Heart left ventricle (tissue), 16 donors: ENCODE results near the gene CPNE5. TPM values are rescaled to one million over a fixed set of nuclear protein-coding genes. Genes with fewer than 3 reads are reported as not detected.
A peak's percentile ranks its signal among the peaks of the same experiment; 100 is the strongest.

Experiments
- ATAC-seq, 4 donors: fragments of 200-7000 bp; cut with Tn5 transposase; one replicate each; pipeline ENCODE4 v1.9.1; 2020 to 2022; ENCODE audit warnings: moderate library complexity in 4 of 4, mild to moderate bottlenecking in 3 of 4, moderate number of reproducible peaks in 1 of 4
- DNase-seq, 5 donors: peaks; one replicate each; pipeline ENCODE4 v3.0.0-alpha.2; 2020
- H3K27ac ChIP-seq, 12 donors: fragments of 200-600 bp; sonication (generic) in 4 of 12; one replicate each; pipeline versions ENCODE4 v1.5.0 to v1.8.0; 2016 to 2022; ENCODE audit warnings: mild to moderate bottlenecking in 2 of 12
- H3K27me3 ChIP-seq, 9 donors: fragments of 200-600 bp; sonication (generic) in 2 of 9; one replicate each; pipeline versions ENCODE4 v1.5.1 to v1.8.0; 2016 to 2022; ENCODE audit warnings: mild to moderate bottlenecking in 3 of 9
- H3K36me3 ChIP-seq, 9 donors: fragments of 200-600 bp; sonication (generic) in 2 of 9; one replicate each; pipeline versions ENCODE4 v1.5.0 to v1.8.0; 2018 to 2022; ENCODE audit warnings: mild to moderate bottlenecking in 2 of 9
- H3K4me1 ChIP-seq, 12 donors: fragments of 200-600 bp; sonication (generic) in 4 of 12; one replicate each; pipeline versions ENCODE4 v1.5.0 to v1.8.0; 2016 to 2022; ENCODE audit warnings: mild to moderate bottlenecking in 3 of 12
- H3K4me3 ChIP-seq, 12 donors: fragments of 200-600 bp; sonication (generic) in 4 of 12; one replicate each; pipeline versions ENCODE4 v1.5.0 to v1.8.0; 2017 to 2022; ENCODE audit warnings: mild to moderate bottlenecking in 9 of 12, moderate library complexity in 4 of 12
- H3K9me3 ChIP-seq, 12 donors: fragments of 200-600 bp; sonication (generic) in 4 of 12; one replicate each; pipeline versions ENCODE4 v1.5.0 to v1.8.0; 2016 to 2022; ENCODE audit warnings: mild to moderate bottlenecking in 1 of 12
- POLR2A ChIP-seq, 2 donors: fragments of 450-650 bp; IDR thresholded peaks; one replicate each; pipeline ENCODE4 v1.6.1; 2017; ENCODE audit warnings: antibody characterized with exemption in 2 of 2, mild to moderate bottlenecking in 2 of 2, moderate library complexity in 2 of 2
- WGBS, 4 donors: extraction: QIAGEN DNeasy Blood & Tissue Kit in 2 of 4; methylation state at CpG; one replicate each; pipeline versions ENCODE4 v1.1.5 to v1.1.7; 2013 to 2018; 5-methylcytosine and 5-hydroxymethylcytosine counted together
- intact Hi-C, 10 donors: fragments of 100-400 bp; cut with DNase I; formaldehyde crosslinking; loops; one replicate each; pipeline versions ENCODE4 v1.11.1 to v1.14.2; 2022
- polyA plus RNA-seq, 2 donors: library from polyadenylated mRNA; stranded (reverse); fragments of 200-250 nt; gene quantifications; one replicate each; pipeline ENCODE4 v1.2.3, GENCODE V29; 2013
- total RNA-seq, 9 donors: library from RNA; depleted of rRNA in 2 of 9; stranded (reverse); fragments of >200 nt in 2 of 9; fragmentation: NEBNext Ultra II Directional in 3 of 9; extraction: Animal tissue kit (Norgen Biotek cat#: 25700) in 3 of 9; gene quantifications; one replicate each; pipeline versions ENCODE4 v1.1.0 to v1.2.4, GENCODE V29; 2016 to 2023
- TF ChIP-seq, protein P1 (sequence below), 12 donors: fragments of 200-600 bp; sonication (generic) in 4 of 12; IDR thresholded peaks; one replicate each; pipeline versions ENCODE4 v1.5.0 to v1.8.0; 2018 to 2022; ENCODE audit warnings: antibody characterized with exemption in 12 of 12, mild to moderate bottlenecking in 5 of 12
- donor health status: ischemic (EF 13 %, LVEDD 7.1; RV severe dilation, severe dysfunction).
- donor health status: healthy with polysubstance abuse.
- donor health status: DM: no; HTN: yes; CAD: no.
- donor health status: DM: no; HTN: no; CAD: no.
- donor health status: ischemic (EF 25% LVEDD 6.9; RV normal size, moderate dysfunction).
- donor health status: ischemic (EF 25% LVEDD 5.7; RV mildly dilated, moderate dysfunction).
- donor health status: healthy.
- donor health status: DM: yes; HTN: yes; CAD: no.
- donor health status: ischemic (EF 35%, LVEDD 5.7; RV mildly dilated, moderate dysfunction).
- donor health status: nonischemic (EF 11% LVEDD 7.7; RV severe dilation, severe dysfunction).
- donor health status: DM: yes; HTN: yes; CAD: no.
- donor health status: PGD.
- donor health status: ischemic (EF 29% LVEDD 5.4; RV normal size, mild dysfunction).
- donor health status: nonischemic (EF 23%, LVEDD 6.1; RV moderate dilation, normal function).

The CPNE5 gene
- total and polyA plus RNA-seq, 11 donors = 4.0 to 111 (median 13.4) TPM

GRCh38 chr6:36844232-36845170, 5.3 kb upstream of the CPNE5 start:
- no peaks in the 10 kb centered on the region for H3K36me3 ChIP-seq
- H3K27ac ChIP-seq = peak overlapping the region; percentile 41 to 91 (median 74)
- H3K9me3 ChIP-seq = no peaks in the 10 kb centered on the region
- TF ChIP-seq, protein P1, sequence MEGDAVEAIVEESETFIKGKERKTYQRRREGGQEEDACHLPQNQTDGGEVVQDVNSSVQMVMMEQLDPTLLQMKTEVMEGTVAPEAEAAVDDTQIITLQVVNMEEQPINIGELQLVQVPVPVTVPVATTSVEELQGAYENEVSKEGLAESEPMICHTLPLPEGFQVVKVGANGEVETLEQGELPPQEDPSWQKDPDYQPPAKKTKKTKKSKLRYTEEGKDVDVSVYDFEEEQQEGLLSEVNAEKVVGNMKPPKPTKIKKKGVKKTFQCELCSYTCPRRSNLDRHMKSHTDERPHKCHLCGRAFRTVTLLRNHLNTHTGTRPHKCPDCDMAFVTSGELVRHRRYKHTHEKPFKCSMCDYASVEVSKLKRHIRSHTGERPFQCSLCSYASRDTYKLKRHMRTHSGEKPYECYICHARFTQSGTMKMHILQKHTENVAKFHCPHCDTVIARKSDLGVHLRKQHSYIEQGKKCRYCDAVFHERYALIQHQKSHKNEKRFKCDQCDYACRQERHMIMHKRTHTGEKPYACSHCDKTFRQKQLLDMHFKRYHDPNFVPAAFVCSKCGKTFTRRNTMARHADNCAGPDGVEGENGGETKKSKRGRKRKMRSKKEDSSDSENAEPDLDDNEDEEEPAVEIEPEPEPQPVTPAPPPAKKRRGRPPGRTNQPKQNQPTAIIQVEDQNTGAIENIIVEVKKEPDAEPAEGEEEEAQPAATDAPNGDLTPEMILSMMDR (IDR thresholded peaks at IDR 0.05) = no peak
- no peak for TF ChIP-seq POLR2A (IDR thresholded peaks at IDR 0.05)
- intact Hi-C loops = loop anchor here in 2 of 10 donors (5.0 to 10.0 kb wide), 3 partner anchors 37 to 230 kb away; no protein-coding TSS in a partner anchor
- peaks cover 0 to 11% (median 0%) of the 10 kb centered on the region in 9 donors for H3K27me3 ChIP-seq
- H3K4me3 ChIP-seq = peak overlapping the region in 3 of 12 donors; percentile 20 to 34 (median 22)
- ATAC-seq = peak; percentile 57 to 69 (median 64)
- peaks cover 4 to 66% (median 29%) of the 10 kb centered on the region in 12 donors for H3K4me1 ChIP-seq
- 48 to 58% (median 54%) methylated on average over 19 of the region's 19 CpGs for WGBS, 4 donors
- DNase-seq = peak; percentile 36 to 90 (median 72)

DNA sequence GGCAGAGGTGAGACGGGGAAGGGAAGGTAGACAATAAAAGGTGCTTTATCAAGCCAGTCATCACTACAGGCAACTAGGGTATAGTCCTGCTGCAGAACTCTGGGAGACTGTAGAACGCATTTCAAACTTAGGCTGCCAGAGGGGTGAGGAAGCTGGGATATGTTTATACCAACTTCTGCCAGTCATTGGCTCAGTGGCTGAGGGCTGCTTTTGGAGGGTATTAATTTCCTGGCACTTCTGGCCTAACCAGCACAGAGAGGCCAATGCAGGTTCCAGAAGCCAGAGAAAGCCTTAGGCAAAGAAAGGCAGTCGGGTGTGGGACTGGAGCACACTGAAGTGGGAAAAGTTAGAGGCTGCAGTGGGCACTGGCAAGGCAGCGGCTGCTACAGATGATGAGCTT, 3.9 kb upstream of the CPNE5 start:
- Histone ChIP-seq H3K27me3 (peaks cover 0 to 22% (median 0%) of the 10 kb centered on the region in 9 donors), H3K4me1 (peaks cover 4 to 63% (median 22%) of the 10 kb centered on the region in 12 donors), H3K4me3 (peak overlapping the region in 4 of 12 donors; percentile 10 to 34 (median 21)), H3K9me3 (no peaks in the 10 kb centered on the region), H3K36me3 (no peaks in the 10 kb centered on the region), H3K27ac (peak overlapping the region; percentile 16 to 91 (median 72))
- TF ChIP-seq, protein P1 (IDR thresholded peaks at IDR 0.05) = no peak
- no peak for TF ChIP-seq POLR2A (IDR thresholded peaks at IDR 0.05)
- DNase-seq (peak in 1 of 5 donors; percentile 21), ATAC-seq (no peak)
- 68 to 83% (median 78%) methylated on average over 4 of the region's 4 CpGs for WGBS, 4 donors
- intact Hi-C loops = loop anchor here in 2 of 10 donors (5.0 to 10.0 kb wide), 3 partner anchors 36 to 228 kb away; no protein-coding TSS in a partner anchor

DNA sequence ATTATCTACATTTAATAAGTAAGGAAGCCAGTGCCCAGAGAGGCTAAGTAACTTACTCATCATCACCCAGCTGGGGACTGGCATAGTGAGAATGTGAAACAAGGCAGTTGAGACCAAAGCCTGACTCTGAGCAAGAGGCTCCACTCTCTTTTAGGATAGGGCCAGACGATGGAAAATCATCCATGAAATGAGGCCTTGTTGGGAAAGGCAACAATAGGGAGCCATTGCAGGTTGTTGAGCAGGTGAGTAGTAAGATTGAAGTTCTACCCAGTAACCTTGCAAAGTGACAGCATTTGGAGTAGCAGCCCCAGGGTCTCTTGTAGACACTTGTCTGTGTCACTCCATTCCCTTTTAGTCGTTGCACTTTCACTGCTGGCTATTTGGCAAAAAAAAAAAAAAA, 2.5 kb upstream of the CPNE5 start:
- ATAC-seq = no peak
- DNase-seq = no peak
- Histone ChIP-seq H3K27ac (peak overlapping the region in 11 of 12 donors; percentile 55 to 91 (median 75)), H3K36me3 (no peaks in the 10 kb centered on the region), H3K9me3 (no peaks in the 10 kb centered on the region), H3K4me3 (peak overlapping the region in 2 of 12 donors; percentile 20 to 34), H3K27me3 (peaks cover 0 to 24% (median 0%) of the 10 kb centered on the region in 9 donors), H3K4me1 (peaks cover 4 to 55% (median 17%) of the 10 kb centered on the region in 12 donors)
- no peak for TF ChIP-seq POLR2A (IDR thresholded peaks at IDR 0.05)
- TF ChIP-seq, protein P1 (IDR thresholded peaks at IDR 0.05) = no peak
- 77 to 97% (median 83%) methylated on average over 2 of the region's 2 CpGs for WGBS, 4 donors
- intact Hi-C loops = loop anchor here in 2 of 10 donors (5.0 to 10.0 kb wide), 3 partner anchors 34 to 227 kb away; no protein-coding TSS in a partner anchor
